ENCODE results near the gene HOXC13.

HOXC13 gene

GRCh38 chr12:53995378-53996239 is 57.0 kb downstream of the HOXC13 start:
- DNase-seq (ENCODE audit: low read depth, low spot score), result no peak

All from smooth muscle cell of the brain vasculature (primary cell).